ENCODE data around the gene URB1. TPM values are rescaled to one million over a fixed set of nuclear protein-coding genes. Genes with fewer than 3 reads are reported as not detected.
A peak's percentile ranks its signal among the peaks of the same experiment; 100 is the strongest.

The URB1 gene
- total and polyA plus RNA-seq, 9 of the 15 experiments (the other 6 are each of a cell fraction or from before 2014, with no cell fraction given), result 0.97 to 53.6 (median 21.5) TPM

DNA sequence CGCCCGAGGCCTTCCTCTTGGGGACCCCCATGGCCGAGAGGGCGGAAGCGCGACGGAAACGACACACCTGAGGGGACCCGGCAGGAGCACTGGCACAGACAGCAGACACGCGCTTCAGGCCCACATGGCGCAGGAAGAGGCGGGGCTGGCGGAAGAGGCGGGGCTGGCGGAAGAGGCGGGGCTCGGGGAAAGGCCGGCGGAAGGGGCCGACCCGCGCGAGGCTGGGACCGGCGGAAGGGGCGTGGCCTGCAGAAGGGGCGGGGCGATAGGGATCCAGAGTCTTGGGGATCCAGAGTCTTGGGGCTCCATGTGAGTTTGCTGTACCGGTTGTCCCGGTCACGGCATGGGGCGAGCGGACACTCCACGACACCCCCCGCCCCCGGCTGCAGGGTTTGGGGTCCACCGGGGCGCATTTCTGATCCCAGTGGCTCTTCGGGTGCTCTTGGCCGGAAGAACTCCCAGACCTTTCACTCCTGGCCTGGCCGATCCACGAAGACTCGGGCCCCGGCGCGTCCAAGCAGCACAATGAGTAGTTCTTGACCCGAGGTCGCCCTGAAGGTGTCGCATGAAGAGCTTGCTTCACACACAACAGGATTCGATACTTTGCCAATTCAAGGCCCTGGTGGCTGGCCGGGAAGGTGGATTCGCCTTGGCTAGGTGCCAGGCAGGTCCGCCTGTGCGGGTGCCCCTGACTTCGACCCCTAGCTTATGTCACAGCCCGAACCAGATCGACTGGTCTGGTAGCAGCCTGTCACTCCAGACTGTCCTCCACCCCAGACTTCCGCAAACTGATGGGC lies at the start of gene URB1 (continued):
- TF ChIP-seq, protein P1, sequence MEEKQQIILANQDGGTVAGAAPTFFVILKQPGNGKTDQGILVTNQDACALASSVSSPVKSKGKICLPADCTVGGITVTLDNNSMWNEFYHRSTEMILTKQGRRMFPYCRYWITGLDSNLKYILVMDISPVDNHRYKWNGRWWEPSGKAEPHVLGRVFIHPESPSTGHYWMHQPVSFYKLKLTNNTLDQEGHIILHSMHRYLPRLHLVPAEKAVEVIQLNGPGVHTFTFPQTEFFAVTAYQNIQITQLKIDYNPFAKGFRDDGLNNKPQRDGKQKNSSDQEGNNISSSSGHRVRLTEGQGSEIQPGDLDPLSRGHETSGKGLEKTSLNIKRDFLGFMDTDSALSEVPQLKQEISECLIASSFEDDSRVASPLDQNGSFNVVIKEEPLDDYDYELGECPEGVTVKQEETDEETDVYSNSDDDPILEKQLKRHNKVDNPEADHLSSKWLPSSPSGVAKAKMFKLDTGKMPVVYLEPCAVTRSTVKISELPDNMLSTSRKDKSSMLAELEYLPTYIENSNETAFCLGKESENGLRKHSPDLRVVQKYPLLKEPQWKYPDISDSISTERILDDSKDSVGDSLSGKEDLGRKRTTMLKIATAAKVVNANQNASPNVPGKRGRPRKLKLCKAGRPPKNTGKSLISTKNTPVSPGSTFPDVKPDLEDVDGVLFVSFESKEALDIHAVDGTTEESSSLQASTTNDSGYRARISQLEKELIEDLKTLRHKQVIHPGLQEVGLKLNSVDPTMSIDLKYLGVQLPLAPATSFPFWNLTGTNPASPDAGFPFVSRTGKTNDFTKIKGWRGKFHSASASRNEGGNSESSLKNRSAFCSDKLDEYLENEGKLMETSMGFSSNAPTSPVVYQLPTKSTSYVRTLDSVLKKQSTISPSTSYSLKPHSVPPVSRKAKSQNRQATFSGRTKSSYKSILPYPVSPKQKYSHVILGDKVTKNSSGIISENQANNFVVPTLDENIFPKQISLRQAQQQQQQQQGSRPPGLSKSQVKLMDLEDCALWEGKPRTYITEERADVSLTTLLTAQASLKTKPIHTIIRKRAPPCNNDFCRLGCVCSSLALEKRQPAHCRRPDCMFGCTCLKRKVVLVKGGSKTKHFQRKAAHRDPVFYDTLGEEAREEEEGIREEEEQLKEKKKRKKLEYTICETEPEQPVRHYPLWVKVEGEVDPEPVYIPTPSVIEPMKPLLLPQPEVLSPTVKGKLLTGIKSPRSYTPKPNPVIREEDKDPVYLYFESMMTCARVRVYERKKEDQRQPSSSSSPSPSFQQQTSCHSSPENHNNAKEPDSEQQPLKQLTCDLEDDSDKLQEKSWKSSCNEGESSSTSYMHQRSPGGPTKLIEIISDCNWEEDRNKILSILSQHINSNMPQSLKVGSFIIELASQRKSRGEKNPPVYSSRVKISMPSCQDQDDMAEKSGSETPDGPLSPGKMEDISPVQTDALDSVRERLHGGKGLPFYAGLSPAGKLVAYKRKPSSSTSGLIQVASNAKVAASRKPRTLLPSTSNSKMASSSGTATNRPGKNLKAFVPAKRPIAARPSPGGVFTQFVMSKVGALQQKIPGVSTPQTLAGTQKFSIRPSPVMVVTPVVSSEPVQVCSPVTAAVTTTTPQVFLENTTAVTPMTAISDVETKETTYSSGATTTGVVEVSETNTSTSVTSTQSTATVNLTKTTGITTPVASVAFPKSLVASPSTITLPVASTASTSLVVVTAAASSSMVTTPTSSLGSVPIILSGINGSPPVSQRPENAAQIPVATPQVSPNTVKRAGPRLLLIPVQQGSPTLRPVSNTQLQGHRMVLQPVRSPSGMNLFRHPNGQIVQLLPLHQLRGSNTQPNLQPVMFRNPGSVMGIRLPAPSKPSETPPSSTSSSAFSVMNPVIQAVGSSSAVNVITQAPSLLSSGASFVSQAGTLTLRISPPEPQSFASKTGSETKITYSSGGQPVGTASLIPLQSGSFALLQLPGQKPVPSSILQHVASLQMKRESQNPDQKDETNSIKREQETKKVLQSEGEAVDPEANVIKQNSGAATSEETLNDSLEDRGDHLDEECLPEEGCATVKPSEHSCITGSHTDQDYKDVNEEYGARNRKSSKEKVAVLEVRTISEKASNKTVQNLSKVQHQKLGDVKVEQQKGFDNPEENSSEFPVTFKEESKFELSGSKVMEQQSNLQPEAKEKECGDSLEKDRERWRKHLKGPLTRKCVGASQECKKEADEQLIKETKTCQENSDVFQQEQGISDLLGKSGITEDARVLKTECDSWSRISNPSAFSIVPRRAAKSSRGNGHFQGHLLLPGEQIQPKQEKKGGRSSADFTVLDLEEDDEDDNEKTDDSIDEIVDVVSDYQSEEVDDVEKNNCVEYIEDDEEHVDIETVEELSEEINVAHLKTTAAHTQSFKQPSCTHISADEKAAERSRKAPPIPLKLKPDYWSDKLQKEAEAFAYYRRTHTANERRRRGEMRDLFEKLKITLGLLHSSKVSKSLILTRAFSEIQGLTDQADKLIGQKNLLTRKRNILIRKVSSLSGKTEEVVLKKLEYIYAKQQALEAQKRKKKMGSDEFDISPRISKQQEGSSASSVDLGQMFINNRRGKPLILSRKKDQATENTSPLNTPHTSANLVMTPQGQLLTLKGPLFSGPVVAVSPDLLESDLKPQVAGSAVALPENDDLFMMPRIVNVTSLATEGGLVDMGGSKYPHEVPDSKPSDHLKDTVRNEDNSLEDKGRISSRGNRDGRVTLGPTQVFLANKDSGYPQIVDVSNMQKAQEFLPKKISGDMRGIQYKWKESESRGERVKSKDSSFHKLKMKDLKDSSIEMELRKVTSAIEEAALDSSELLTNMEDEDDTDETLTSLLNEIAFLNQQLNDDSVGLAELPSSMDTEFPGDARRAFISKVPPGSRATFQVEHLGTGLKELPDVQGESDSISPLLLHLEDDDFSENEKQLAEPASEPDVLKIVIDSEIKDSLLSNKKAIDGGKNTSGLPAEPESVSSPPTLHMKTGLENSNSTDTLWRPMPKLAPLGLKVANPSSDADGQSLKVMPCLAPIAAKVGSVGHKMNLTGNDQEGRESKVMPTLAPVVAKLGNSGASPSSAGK (IDR thresholded peaks at IDR 0.05), result peak; percentile 93
- TF ChIP-seq SRF (CRISPR knock-in tag; IDR thresholded peaks at IDR 0.05) (no peak; a peak in 1 of 4 replicates), ETV6 (IDR thresholded peaks at IDR 0.05; ENCODE audit: borderline replicate concordance in 1 of 2, low read depth in 2 of 2, low read length in 1 of 2) (no peak), ETV6 (CRISPR knock-in tag; IDR thresholded peaks at IDR 0.05; ENCODE audit: borderline replicate concordance) (0 out of 2 replicates have a peak, but pooled peaks have one; percentile 48), BRF1 (IDR thresholded peaks at IDR 0.05; ENCODE audit: borderline replicate concordance, extremely low read depth, insufficient read length) (no peak), KHSRP (IDR thresholded peaks at IDR 0.05) (no peak), RNF2 (IDR thresholded peaks at IDR 0.05) (0 out of 2 replicates have a peak, but pooled peaks have one; percentile 15), ZNF12 (CRISPR knock-in tag; IDR thresholded peaks at IDR 0.05) (0 out of 2 replicates have a peak, but pooled peaks have one; percentile 57), CBX8 (IDR thresholded peaks at IDR 0.05; ENCODE audit: borderline replicate concordance, extremely low read depth, low read depth, low read length, poor library complexity, severe bottlenecking) (no peak), DMBX1 (CRISPR knock-in tag; IDR thresholded peaks at IDR 0.05; ENCODE audit: borderline replicate concordance) (peak; percentile 71; the same call in 1 of the 2 replicates)
- TF ChIP-seq, protein P2, sequence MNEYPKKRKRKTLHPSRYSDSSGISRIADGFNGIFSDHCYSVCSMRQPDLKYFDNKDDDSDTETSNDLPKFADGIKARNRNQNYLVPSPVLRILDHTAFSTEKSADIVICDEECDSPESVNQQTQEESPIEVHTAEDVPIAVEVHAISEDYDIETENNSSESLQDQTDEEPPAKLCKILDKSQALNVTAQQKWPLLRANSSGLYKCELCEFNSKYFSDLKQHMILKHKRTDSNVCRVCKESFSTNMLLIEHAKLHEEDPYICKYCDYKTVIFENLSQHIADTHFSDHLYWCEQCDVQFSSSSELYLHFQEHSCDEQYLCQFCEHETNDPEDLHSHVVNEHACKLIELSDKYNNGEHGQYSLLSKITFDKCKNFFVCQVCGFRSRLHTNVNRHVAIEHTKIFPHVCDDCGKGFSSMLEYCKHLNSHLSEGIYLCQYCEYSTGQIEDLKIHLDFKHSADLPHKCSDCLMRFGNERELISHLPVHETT (CRISPR knock-in tag; conservative IDR thresholded peaks at IDR 0.05 in 1 of 2, IDR thresholded peaks at IDR 0.05 in 1 of 2), result peak in 1 of 2 experiments; percentile 78; a peak in 2 of 4 replicates
- TF ChIP-seq, protein P3, sequence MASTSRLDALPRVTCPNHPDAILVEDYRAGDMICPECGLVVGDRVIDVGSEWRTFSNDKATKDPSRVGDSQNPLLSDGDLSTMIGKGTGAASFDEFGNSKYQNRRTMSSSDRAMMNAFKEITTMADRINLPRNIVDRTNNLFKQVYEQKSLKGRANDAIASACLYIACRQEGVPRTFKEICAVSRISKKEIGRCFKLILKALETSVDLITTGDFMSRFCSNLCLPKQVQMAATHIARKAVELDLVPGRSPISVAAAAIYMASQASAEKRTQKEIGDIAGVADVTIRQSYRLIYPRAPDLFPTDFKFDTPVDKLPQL (IDR thresholded peaks at IDR 0.05; ENCODE audit: extremely low read depth, insufficient read length), result no peak
